Stimulated activated CD4-positive, alpha-beta T cell treated with anti-CD3 and anti-CD28 coated beads, TNF-alpha, amount 100 ng/mL, for 4 hours (primary cell): ENCODE measurements around the gene DICER1.

Source experiments
- DNase-seq, 3 experiments: peaks; one replicate each; pipeline ENCODE4 v3.0.0-alpha.2; 2020; ENCODE audit warnings: low read depth in 3 of 3

DICER1 gene

DNA sequence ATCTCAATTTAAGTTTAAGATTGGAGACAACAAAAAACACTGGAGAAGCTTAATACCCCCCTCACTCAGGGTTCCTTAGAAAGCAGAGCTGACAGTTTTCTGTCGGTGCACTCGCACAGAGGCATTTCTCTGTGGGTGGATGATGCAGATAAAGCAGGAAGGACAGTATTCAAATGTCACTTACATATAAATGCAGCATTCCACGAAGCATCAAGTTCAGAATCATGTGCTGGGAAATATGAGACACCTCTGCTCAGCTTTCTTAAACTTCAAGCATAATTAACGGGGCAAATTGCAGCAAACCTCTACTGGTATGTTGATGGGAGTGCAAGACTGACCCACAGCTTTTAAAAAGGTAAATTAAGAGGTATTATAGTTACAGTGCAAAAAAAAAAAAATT lies 68.7 kb downstream of the DICER1 start:
- no peak for DNase-seq

GRCh38 chr14:95087619-95088018 lies 69.7 kb downstream of the DICER1 start:
- DNase-seq: no peak

DNA sequence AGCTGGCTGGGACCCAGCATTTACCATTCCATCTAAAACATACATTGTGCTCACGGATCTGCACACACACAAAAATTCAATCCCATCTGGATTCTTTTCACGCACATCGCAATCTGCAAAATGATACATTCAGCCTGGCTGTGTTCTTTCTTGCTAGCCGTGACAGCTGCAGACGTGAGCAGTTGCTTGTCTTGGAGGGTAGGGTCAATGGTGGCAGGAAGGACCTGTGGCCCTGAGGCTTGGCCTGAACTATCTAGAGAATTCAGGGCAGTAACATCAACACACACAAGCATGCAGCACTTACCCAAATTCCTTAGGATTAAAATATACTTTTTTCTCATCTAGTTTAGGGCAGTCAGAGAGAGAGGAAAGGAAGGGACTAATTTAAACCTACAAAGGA lies 72.0 kb downstream of the DICER1 start:
- DNase-seq: no peak

- no peak for DNase-seq
These were observed 78.5 kb downstream of the DICER1 start for GRCh38 chr14:95078867-95079266.

GRCh38 chr14:95077345-95077744 lies 80.0 kb downstream of the DICER1 start:
- no peak for DNase-seq

DNA sequence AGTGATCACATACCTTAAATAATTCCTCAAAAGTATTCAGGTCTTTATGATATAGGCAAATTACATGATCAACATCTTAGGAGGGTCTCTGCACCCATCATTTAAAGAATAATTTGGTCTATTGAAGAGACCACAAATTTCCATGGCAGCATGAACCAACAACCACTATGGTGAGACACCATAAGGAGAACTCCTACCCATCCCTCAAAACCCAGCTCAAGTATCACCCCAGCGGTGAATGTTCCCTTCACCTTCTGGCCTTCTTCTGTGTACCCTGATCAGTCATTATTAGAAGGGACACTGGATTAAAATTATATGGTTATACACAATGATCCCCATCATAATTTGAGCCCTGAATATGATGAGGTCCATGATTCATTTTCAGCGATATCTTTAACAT lies 81.5 kb downstream of the DICER1 start:
- DNase-seq: no peak

- no peak for DNase-seq
These were observed 83.4 kb downstream of the DICER1 start for GRCh38 chr14:95073947-95074346.

DNA sequence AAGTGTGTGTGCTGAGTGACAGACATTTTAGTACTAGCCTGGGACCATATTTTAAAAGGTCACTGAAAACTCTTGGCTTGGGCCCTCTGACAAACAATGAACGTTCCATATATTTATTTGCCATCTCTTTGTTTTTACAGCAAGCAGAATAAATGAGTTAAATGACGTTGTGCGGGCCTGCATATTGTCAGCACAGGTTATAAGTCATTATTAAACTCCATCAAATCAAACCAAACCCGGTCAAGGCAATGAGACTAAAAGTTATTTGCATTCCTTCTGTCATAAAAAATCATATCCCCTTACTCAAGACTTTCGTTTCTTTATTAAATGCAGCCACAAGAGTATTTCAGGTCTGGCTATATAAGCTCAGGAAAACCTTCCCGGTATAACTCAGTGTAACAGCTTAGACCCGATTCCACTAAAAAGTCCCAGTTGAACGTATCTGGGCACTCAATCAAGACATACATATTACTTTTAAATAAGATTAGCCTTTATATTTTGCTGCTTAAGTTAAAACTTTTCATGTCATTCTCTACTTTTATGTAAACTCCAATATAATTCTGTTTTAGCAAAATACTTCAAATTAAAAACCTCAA lies 84.9 kb downstream of the DICER1 start:
- no peak for DNase-seq

DNA sequence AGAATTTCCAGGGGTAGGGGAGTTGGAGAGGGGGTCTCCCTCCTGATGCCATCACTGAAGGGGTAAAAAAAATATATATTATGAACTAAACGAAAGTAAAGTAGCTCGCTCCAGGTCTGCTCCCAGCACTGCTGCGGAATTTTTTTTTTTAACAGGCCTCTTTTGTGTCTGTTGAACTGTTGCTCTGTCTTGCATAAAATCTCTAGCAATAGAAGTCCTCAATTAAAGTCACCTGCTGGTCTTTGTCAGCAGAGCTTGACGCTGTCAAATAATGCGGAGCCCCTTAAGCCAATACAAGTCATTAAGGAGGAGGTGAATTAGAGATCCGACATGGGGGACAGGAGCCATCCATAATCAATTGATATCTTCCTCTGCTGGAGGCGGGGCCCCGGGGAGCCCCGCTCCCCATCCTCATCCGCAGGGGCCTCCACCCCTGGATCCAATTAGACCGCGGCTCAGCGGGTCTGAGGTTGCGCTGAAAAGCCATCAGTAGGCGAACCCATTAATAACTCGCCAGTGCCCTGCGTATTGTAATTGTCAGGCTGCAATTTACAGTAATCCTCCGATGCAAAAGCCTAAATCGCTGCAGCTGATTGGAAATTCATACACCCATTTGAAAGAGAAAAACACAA lies 85.6 kb downstream of the DICER1 start:
- no peak for DNase-seq

DNA sequence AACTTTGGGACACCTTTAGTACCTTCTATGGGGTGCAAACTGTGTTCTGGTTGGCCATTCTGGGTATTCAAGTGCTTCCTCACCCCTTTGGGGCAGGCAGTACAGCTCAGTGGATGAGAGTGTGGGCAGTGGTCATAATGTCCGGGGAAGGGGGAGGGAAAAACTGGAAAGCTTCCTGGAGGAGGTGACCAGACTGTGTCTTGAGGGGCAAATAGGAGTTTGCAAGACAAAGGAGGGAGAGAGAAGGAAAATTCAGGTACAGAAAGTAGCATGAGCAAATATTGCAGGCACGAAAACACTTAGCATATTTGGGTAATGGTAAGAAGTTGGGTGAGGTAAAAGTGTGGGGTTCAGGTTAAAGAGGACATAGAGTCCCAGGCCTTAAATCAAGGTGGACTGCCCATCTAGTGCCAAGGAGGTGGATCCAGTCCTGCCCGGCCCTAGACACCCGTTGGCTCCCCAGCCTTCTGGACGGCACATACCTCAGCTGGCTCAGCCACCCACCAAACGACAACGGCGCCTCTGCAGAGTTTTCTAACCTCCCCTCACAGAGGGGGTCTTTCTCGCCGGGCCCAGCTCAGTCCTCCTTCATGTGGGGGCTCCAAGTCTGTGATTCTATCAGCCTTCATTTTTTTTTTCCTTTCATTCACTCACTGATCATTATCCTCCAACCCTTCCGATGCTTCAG lies 86.4 kb downstream of the DICER1 start:
- DNase-seq: no peak

DNA sequence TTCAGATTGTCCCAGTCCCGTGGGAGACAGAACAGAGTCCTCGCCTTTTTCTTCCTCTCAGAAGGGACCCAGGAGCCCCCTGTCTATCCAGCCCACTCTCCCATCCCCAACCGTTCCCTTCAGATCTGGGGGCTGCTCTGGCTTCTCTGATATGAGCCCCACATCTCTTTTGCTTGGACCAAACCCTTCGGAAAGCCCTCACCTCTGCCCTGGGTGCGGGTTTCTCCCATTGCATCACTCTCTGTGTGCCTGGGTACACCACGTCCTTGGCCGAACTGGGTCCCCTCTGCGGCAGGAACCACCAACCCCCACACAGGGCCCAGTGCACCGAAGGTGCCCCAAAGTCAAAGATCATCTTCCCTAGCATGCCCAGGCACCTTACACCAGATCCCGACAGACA lies 87.8 kb downstream of the DICER1 start:
- DNase-seq: no peak

- no peak for DNase-seq
These were observed 88.3 kb downstream of the DICER1 start for GRCh38 chr14:95069018-95069417.

GRCh38 chr14:95068521-95068920 lies 88.8 kb downstream of the DICER1 start:
- DNase-seq: no peak

DNA sequence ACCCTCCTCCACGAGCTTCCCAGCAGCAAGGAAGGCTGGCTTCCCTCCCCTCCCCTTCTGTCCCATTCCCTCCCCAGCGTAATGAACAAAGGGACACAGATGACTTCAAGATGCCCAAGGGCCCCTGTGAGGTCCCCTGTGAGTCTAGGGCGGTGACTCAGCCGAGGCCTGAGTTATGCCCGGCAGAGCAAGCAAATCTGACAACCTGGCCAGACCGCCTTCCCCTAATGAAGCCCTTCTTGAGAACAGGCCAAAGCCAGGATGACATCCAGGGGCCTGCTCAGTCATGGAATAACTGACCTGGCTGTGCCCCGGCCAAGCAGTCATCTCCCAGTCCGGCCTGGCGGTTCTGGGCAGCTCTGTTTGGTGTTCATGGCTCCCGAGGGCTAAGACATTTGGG lies 89.2 kb downstream of the DICER1 start:
- no peak for DNase-seq

- DNase-seq: no peak
These were observed 89.8 kb downstream of the DICER1 start for GRCh38 chr14:95067526-95067925.

DNA sequence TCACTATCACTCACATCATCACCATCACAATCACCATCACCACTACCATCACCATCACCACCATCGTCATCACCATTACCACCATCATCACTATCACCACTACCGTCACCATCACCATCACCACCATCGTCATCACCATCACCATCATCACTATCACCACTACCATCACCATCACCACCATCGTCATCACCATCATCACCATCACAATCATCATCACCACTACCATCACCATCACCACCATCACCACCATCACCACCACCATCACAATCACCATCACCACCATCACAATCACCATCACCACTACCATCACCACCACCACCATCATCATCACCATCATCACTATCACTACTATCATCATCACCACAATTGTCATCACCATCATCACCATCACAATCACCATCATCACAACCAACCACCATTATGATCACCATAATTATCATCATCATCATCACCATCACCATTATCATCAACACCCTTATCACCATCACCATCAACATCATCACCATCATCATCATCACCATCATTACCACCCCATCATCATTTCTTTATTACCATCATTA lies 90.8 kb downstream of the DICER1 start:
- DNase-seq: no peak

GRCh38 chr14:95065411-95065810 lies 91.9 kb downstream of the DICER1 start:
- DNase-seq: no peak

- DNase-seq: no peak
These were observed 92.6 kb downstream of the DICER1 start for GRCh38 chr14:95064734-95065133.

DNA sequence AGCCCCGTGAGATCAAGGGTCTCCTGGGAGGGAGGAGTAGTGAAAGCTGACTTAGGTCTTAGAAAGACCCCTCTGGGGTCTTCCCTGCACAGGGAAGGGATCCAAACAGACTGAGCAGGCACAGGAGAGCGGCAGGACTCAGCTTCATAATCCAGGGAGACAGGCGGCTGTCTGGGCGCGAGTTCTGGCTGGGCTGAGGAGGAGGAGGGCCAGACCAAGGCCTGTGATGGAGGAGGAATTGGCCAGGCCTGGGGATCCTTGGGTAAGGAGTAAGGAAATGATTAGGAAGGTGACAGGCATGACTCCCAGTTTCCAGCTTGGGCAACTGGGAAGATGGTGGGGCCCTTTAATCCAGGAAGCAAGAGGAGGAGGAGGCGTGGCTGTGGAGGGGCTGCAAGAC lies 93.1 kb downstream of the DICER1 start:
- DNase-seq: no peak

DNA sequence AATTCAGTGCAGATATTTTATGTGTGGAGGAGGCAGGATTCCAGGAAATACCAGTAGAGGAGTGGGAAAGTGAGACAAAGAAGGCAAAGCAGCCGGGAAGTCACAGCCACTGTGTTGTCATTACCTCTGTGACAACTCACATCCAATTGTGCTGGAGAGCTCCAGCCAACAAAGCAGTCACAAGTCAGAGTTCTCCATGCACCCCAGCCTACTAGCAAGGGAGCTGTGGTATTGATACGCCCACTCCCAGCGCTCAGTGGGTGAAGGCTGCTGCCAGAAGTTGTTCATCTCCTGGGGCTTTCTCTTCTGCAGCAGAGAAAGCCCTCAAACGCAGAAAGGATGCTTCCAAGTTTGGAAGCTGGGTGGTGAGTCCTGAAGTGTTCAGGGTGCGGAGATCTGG lies 93.9 kb downstream of the DICER1 start:
- DNase-seq: no peak

- no peak for DNase-seq
These were observed 94.4 kb downstream of the DICER1 start for GRCh38 chr14:95062946-95063345.

GRCh38 chr14:95062220-95062619 lies 95.1 kb downstream of the DICER1 start:
- DNase-seq: no peak
